Nephron progenitor cell (in vitro differentiated cells): ENCODE results near the gene XCL1.

Experiments
- DNase-seq: peaks from one replicate; pipeline ENCODE4 v3.0.0; 2021
- H3K27ac Mint-ChIP-seq: 2 replicates; pipeline ENCODE4 v1.8.0; 2021; ENCODE audit warnings: mild to moderate bottlenecking, moderate library complexity, mixed read lengths
- H3K27me3 Mint-ChIP-seq: 2 replicates; pipeline ENCODE4 v1.8.0; 2021; ENCODE audit warnings: mild to moderate bottlenecking, low read depth, mixed read lengths; ENCODE audit not compliant: poor library complexity
- H3K36me3 Mint-ChIP-seq: 2 replicates; pipeline ENCODE4 v1.8.0; 2021; ENCODE audit warnings: low read depth, mixed read lengths
- H3K4me1 Mint-ChIP-seq: 2 replicates; pipeline ENCODE4 v1.8.0; 2021; ENCODE audit warnings: mixed read lengths
- H3K4me3 Mint-ChIP-seq: 2 replicates; pipeline ENCODE4 v1.8.0; 2021; ENCODE audit warnings: mild to moderate bottlenecking, moderate library complexity, mixed read lengths
- H3K9me3 Mint-ChIP-seq: 2 replicates; pipeline ENCODE4 v1.8.0; 2021; ENCODE audit warnings: mild to moderate bottlenecking, moderate library complexity, mixed read lengths
- CTCF ChIP-seq: fragments of 200-600 bp; sonication (generic); IDR thresholded peaks from 2 replicates; pipeline ENCODE4 v1.5.0; 2021; ENCODE audit warnings: antibody characterized with exemption

XCL1 gene

GRCh38 chr1:168608796-168609715, 32.7 kb downstream of the XCL1 start:
- Mint-ChIP-seq H3K4me3 (peak overlapping the region; percentile 37), H3K4me1 (peaks cover 57% of the 10 kb centered on the region), H3K27ac (peak overlapping the region; percentile 17), H3K27me3 (peaks cover 6% of the 10 kb centered on the region), H3K9me3 (no peaks in the 10 kb centered on the region), H3K36me3 (no peaks in the 10 kb centered on the region)
- DNase-seq, result peak; percentile 46
- no peak for TF ChIP-seq CTCF

DNA sequence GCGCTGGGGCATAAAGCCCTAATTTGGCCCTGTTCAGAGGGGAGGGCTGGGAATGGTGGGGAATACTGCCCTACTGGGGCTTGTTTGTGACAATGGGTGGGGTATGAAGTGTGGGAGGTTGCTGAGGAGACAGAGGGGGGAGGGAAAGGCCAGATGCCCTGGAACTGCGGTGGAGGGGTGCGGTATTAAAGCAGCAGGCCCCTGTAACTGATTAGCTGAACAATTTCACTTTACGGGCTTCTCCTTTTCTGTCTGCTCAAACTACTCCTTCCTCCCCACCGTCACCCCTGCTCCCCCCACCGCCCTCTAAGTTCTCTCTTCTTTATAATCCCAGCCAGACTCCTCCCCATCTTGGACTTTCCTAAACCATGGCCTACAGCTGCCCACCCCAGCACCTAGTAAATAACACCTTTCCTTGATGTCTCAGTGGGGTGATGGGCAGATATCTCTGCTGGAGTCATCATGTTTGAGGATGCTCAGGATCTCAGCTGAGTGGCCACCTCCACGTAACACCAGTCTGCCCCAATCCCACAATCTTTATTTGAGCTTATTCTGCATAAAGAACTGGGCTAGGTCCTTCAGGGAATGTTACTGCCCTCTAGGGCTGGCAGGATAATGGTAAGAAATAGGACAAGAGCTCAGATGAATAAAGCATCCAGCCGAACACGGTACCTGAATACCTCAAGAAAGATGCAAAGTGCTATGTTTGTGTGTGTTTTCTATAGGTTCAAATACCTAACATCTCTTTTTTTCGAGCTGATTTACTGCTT, 33.5 kb downstream of the XCL1 start:
- Mint-ChIP-seq H3K27me3 (peaks cover 6% of the 10 kb centered on the region), H3K9me3 (no peaks in the 10 kb centered on the region), H3K36me3 (no peaks in the 10 kb centered on the region), H3K27ac (no peak overlapping the region), H3K4me1 (peaks cover 66% of the 10 kb centered on the region), H3K4me3 (no peak overlapping the region)
- no peak for DNase-seq
- no peak for TF ChIP-seq CTCF

DNA sequence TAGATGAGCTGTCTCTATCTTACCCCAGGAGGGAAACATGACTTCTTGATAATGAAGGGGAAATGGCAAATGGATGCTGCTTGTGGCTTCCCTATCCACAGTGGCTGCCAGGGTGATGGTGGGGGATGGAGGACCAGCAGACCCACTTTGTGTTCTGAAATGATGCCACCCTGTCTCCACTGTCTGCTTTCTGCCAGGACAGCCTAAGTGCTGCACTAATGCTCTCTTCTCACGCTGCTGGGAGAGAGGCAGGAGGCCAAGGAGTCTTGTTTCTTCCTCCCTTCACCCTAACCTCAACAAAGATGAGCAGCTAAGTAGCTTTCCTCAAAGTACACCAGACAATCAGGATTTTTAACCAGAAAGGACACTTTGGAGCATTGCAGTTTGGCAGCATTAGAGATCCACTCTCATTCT, 36.6 kb downstream of the XCL1 start:
- no peak for TF ChIP-seq CTCF
- no peak for DNase-seq
- H3K27me3 Mint-ChIP-seq, result peaks cover 9% of the 10 kb centered on the region
- H3K4me1 Mint-ChIP-seq, result peaks cover 80% of the 10 kb centered on the region
- H3K27ac Mint-ChIP-seq, result peak overlapping the region; percentile 85
- H3K9me3 Mint-ChIP-seq, result no peaks in the 10 kb centered on the region
- no peaks in the 10 kb centered on the region for H3K36me3 Mint-ChIP-seq
- peak overlapping the region; percentile 65 for H3K4me3 Mint-ChIP-seq

- Mint-ChIP-seq H3K9me3 (no peaks in the 10 kb centered on the region), H3K27ac (peak overlapping the region; percentile 85), H3K4me1 (peaks cover 73% of the 10 kb centered on the region), H3K27me3 (peaks cover 9% of the 10 kb centered on the region), H3K36me3 (no peaks in the 10 kb centered on the region), H3K4me3 (peak overlapping the region; percentile 65)
- DNase-seq, result peak; percentile 73
- no peak for TF ChIP-seq CTCF
These were observed 37.4 kb downstream of the XCL1 start for GRCh38 chr1:168613691-168614231.

GRCh38 chr1:168614235-168614634, 37.8 kb downstream of the XCL1 start:
- H3K4me1 Mint-ChIP-seq, result peaks cover 69% of the 10 kb centered on the region
- no peak for TF ChIP-seq CTCF
- H3K27ac Mint-ChIP-seq, result peak overlapping the region; percentile 85
- H3K9me3 Mint-ChIP-seq, result no peaks in the 10 kb centered on the region
- H3K27me3 Mint-ChIP-seq, result peaks cover 9% of the 10 kb centered on the region
- H3K4me3 Mint-ChIP-seq, result peak overlapping the region; percentile 13
- DNase-seq, result peak; percentile 30
- no peaks in the 10 kb centered on the region for H3K36me3 Mint-ChIP-seq
